Hematopoietic multipotent progenitor cell treated with erythropoietin and hydrocortisone succinate and interleukin-3 and kit ligand, for 15 days (in vitro differentiated cells): Measurements from ENCODE around the gene STN1.

ENCODE experiments used
- DNase-seq: peaks from one replicate; pipeline ENCODE4 v3.0.0-alpha.2; 2015; ENCODE audit warnings: low spot score

STN1 gene

DNA sequence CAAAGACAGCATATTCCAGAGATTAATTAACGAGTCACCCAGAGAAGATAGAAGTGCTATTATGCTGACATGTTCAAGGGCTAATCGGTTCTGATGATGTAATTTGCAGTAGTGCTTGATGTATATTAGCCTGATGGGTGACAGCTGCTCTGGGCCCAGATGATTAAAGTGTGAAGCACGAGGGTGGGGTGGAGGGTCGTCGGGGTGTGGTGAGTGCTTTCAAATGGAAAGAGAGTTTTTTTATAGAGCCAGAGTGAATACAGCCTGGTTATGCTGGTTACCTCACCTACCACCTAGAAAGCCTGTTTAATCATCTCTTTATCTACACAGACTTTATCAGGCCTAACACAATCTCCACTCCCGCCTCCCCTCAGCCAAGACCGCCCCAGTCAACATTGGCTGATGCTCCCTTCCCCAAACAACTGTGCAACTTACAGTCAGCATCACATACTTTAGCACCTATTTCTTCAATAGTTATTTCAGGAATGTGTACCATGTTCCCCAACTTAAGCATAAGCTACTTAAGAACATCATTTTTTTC, 11.5 kb upstream of the STN1 start:
- DNase-seq, result no peak

DNA sequence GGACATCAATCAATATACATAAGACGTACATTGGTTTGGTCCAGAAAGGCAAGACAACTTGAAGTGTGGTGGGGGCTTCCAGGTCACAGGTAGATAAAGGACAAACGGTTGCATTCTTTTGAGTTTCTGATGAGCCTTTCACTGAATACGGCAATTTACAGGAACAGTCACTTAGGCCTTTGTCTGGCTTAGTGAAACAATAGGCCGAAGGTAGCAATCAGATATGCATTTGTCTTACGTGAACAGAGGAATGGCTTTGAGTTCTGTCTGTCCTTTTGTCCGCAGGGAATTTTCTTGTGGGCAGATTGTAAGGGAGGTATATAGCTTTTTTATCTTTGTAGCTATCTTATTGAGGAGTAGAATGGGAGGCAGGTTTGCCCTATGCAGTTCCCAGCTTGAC, 10.8 kb upstream of the STN1 start:
- DNase-seq, result no peak

DNA sequence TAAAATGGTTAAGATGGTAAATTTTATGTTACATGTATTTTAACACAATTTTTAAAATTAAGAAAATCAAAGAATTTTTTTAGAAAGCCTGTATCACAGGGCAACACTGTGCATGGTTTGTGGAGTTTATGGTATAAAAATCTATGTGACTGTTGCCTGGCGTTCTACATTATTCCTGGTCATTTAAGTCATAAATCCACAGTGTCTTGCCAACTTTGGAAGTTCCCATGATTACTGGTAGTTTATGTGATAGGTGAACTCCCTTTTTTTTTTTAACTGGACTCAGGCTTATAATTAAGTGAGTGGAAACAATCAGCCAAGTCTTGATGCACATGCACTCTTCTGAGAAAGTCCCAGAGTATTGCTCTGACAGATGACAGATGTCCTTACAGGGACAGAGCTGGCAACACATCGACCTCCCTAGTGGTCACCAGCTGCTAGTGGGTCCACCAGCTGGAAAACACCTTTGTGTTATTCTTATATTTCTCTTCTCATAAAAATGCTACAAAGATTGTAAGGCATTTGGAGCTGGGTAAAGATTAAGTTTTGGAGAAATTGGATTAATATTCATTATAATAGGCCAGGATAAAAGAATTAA, 8.8 kb upstream of the STN1 start:
- DNase-seq, result no peak

DNA sequence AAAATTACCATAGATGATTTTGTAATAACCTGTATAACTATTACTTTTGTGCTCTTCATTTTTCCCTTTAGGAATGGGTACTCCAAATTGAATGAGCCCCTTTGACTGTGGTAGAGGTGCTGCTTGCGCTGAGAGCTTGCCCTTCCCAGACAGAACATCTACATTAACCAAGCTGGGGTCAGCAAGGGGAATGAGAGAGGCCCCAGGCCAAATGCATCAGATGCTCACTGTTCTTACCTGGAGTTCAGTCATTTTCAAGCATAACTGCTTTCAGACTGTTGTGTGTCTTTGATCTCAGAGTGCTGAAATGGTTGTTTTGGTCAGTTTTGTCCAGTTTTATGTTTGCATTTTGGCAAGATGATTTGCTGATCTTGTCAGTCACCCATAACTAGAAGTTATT, 7.6 kb upstream of the STN1 start:
- no peak for DNase-seq

DNA sequence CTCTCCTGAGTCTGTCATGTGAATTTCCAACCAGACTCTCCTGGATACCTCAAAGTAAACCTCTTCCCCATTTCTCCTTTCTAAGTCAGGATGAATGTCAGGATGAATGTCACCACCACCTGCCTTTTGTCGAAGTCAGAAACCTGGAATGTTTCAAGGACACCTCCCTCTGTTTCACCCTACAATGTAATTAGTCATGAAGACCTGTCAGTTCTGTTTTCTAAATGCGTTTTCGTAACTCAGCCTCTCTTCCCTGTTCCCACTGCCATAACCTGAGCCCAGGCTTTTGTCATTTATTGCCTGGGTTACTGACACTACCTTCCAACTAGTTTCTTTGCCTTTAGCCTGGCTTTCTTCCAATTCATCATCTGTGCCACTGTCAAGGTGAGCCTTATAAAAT, 5.5 kb upstream of the STN1 start:
- no peak for DNase-seq

DNA sequence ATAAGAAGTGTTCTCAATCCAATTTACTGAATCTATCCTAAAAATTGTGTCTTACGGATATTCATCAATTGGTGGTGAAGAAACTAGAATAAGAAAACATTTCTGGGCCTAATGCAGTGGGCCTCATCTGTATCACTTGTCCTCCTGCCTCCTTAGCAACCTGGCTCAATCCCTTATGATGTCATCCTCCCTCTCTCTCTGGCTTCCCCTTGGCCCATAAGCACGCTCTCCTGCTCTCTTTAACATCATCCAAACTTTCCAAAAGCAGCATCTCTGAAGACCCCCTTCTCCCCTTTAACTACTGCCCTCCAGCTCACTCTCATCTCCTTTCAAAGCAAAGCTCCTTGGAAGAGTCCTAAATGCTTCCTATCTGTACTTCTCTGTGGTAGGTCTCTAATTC, 4.7 kb upstream of the STN1 start:
- DNase-seq, result no peak

DNA sequence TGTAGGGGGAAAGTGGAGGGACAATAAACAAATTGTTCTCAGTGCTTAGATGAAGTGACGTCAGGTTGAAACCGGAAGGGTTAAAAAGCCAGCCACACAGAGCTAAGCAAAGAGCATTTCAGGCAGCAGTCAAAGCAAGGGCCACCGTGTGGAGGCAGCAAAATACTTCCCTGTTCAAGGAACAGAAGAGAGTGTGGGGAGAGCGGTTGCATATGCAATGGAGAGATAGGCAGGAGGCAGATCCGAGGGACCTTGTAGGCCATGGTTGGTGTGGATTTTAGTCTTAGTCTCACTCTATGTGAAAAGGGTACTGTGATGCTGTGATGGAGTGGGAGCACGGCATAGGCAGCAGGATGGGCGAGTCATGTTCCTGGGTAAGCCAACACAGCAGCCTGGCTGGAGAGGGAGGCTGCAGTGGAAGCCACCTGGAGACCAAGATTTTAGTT, 3.8 kb upstream of the STN1 start:
- DNase-seq, result no peak

DNA sequence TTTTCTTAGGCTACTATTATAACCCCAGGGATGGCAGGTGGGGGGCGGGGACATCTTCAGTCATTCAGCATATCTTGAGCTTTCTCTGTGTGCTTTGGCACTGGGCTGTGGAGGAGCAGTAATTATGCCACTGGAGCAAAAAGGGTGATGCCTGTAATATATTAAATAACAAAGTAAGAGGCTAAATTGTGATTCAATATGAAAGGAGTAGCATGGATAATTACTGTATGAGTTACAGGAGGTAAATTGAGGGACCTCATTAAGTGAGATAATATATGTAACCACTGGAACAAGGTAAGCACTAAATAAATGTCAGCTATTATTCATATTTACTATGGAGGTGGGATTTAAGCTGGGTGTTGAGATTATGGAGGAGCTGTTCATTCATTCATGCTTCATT, 3.3 kb upstream of the STN1 start:
- no peak for DNase-seq

DNA sequence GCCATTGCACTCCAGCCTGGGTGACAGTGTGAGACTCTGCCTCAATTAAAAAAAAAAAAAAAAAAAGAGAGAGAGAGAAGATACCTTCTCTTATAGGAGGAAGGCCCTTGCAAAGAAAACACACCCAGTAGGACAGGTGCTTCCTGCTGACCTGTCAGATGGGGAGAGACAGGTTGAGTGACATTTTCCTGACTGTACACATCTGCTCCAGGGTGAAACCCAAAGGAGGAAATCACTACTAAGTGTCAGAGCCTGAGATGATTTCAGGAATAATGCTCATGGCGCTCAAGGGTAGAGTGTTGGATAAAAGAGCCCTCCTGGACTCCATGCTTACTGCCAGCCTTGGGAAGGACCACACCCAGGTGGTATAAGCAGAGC, 1.7 kb upstream of the STN1 start:
- no peak for DNase-seq

DNA sequence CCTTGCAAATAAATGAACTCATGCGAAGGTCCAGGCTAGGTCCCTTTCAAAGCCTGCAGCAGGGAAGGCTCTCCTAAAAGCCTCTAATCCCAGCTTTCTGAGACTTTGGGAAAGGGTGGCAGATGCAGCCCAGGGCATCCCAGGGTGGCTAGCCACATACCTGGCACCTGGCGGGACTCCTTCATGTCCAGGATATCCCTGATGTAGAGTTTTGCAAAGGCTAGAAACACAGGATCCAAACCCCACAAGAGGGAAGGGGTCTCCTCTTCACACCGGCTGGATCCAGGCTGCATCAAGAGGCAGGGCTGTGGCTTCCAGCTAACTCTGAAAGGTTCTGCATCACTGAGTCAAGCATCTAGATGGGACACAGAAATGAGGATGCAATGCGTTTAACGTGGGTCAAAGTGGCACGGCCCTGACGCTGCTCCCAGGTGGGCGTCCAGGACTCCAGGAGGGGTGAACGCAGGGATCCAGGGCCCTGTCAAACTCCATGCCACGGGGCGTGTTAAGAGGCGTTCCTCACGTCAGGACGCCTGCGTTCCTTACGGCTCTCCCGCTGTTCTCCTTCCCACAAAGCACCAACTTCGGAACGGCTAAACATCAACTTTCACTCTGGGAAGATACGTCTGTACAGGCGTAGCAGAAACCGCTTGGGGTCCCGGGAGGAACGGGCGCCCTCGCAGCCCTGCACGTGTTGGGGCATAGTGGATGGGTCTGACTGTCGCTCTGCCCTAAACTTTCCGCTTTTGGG, 507 bp downstream of the STN1 start:
- no peak for DNase-seq

DNA sequence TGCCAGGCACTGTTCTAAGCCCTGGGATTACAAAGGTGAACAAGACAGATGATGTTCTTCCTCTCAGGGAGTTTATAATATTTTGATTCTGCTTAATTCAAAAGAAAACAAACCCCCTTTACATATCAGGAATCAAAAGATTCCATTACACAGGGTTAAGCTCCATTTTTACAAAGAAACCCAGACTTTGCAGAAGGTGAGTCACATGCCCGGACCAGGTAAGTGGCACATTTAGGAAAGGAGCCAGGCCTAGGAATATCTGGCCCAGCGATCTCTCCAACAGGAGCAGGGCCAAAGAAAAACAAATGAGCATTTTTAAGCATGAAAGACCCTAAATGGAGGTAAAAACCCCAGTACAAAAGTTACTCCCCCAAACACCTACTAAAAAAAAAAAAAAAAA, 1.1 kb downstream of the STN1 start:
- DNase-seq, result no peak

DNA sequence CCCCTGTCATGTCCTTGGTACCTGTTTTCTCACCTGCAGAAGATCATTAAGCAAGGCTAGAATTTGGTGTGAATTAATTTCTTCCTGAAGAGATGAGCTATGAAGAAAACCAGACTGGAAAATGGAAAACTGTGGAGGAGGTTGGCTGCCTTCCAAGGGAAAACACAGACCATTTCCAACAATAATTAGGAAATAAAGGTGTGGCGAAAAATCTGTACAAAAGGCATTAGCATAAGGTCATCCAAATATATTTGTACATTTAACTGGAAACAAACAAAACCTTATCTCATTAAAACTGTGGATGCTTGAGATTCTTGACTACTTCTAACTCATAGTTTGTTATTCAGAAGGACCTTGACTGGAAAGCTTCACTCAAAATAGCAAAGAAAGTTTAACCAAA, 1.7 kb downstream of the STN1 start:
- no peak for DNase-seq

DNA sequence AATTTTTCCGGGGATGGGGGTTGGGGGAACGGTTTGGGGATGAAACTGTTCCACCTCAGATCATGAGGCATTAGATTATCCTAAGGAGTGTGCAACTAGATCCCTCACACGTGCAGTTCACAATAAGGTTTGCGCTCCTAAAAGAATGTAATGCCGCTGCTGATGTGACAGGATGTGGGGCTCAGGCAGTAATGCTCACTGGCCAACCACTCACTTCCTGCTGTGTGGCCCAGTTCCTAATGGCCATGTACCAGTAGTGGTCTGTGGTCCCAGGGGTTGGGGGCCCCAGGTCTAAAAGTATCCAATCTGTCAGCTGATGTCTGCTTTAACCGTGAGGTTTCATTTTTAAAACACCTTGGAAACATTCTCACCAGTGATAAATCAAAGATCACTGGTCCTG, 2.2 kb downstream of the STN1 start:
- DNase-seq, result no peak

DNA sequence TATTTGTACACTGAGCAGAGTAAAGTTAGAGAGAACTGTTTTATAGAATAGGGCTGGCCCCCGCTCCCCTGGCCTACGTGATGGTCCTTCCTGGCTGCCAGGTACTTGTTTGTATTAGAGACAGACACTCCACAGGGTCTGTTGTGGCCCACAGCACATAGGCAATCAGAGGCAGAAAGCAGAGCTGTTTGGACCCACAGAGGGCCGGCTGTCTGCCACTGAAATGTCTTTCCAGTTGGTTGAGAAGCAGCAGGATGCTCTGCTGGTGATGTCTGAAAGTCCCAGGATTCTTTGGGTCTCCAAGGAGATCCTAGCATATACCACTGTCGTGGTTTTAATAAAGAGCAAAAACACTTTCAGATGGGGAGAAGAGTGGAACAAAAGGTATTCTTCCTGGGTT, 5.2 kb downstream of the STN1 start:
- DNase-seq, result no peak

DNA sequence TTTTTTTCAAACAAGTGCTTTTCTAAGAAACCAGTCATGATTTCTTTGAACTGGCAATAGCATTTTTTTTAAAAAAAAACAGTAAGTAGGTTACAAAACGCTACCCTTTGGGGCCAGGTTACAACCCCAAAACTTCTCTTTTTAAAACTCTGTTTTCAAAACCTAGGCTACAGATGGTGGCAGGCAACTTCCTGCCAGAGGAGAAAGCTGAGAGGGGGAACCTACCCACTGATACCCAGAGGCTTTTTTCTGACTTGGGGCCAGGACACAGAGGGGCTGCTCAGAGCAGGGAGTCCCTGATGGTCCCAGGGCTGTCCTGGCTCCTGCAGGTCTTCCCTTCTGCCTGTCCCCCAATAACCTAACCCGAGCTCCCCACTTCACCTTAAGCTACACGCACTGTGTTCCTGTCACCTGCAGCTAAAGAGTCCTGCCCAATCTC, 6.9 kb downstream of the STN1 start:
- DNase-seq, result peak; percentile 45

DNA sequence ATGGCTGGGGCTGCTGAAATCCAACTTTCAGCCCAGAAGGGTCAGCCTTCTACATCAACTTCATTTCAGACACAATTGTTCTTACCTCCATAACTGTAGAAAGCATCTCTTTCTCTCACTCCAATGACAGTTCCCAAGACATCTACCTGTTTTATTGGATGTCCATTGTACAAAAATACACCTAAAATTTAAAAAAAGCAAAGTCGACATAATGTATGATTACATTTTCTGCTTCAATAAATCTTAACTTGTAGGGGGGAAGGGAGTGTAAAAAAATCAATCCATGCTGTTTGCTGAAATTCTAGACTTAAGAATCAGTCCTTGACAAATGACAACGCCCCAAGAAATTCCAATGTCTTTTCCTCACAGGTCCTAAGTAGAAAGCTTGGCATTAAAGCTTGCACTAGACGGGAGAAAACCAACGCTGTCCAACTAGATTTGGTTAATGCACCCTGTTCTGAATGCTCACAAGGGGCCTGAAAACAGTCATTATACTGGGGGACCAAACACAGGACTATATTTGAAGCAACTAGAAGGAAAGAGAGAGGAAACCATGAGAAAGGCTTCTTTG, 7.5 kb downstream of the STN1 start:
- DNase-seq, result no peak

DNA sequence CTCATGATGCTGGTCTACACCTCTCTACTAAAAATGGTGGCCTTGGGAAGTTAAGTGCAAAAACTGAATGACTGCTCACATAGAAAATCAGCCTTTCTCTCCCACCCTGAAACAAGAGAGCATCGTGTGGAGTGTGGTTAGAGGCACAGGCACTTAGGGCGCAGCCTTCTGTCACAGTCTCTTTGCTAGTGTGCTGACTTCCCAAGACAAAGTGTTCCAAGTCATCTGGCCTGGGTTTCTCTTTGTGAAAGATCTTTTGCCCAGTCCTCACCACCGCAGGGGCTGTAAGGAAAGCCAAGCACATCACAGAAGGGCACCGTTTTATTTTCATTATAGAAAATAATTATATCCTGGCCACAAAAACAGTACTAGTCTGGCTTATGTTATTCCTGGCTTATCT, 12.5 kb downstream of the STN1 start:
- no peak for DNase-seq

DNA sequence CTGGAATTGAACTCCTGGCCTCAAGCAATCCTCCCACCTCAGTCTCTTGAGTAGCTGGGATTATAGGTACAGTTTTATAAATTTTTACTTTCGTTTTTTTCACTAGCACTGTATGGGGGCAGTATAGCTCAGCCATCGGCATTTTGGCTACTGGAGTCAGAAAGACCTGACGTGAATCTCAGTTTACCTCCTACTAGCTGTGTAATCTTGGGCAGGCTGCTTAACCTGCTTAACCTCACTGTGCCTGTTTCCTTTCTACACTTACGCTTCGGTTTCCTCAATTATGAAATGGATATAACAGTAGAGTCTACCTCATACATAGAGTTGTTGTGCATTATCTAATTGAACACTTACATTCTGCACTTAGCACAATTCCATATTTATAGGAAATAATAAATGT, 16.7 kb downstream of the STN1 start:
- DNase-seq, result no peak

DNA sequence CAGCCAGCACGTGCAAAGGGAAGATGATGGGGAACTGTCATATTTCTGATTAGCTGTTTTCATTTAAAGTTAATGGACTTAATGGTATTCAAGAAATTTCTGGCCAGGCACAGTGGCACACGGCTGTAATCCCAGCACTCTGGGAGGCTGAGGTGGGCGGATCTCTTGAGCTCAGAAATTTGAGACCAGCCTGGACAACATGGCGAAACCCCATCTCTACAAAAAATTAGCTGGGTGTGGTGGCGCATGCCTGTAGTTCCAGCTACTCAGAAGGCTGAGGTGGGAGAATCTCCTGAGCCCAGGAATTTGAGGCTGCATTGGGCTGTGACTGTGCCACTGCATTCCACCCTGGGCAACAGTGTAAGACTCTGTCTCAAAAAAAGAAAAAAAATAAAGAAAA, 18.7 kb downstream of the STN1 start:
- no peak for DNase-seq

DNA sequence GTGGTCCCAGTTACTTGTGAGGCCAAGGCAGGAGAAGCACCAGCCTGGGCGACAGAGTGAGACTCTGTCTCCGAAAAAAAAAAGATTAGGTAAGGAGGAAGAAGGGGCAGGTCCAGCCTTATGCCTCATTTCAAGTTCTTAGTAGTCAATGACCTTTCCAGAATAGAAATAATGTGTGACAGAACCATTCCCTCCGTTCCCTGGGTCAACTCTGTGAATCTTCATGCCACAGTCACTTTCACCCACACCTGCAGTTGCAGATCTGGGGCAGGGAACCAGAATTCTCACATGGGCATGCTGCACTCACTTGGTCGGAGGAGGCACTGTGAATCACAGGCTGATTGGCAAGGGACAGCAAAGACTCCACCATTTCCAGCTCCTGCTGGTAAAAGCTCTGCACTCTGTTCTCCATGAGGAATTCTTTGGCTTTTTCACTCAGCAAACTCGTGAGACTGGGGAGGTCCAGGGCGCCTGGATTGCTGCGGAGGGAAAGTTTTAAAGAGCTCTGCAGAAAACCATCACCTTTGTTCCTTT, 20.7 kb downstream of the STN1 start:
- no peak for DNase-seq

DNA sequence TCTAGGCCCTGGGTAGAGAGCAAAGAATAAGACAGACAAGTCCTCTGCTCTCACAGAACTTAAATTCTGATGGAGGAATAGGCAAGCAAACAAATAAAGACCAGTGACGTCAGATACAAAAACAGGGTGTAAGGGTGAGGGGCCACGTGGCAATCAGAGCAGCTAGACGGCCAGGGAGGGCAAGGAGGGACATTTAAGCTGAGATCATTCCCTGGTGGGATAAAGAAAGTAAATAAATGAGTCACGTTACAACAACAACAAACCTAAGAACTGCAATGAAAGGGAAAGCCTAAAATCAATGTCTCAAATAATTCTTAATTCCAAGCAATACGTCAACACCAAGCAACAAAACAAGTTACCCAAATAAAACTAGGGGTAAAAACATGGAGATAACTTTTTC, 21.8 kb downstream of the STN1 start:
- DNase-seq, result no peak

DNA sequence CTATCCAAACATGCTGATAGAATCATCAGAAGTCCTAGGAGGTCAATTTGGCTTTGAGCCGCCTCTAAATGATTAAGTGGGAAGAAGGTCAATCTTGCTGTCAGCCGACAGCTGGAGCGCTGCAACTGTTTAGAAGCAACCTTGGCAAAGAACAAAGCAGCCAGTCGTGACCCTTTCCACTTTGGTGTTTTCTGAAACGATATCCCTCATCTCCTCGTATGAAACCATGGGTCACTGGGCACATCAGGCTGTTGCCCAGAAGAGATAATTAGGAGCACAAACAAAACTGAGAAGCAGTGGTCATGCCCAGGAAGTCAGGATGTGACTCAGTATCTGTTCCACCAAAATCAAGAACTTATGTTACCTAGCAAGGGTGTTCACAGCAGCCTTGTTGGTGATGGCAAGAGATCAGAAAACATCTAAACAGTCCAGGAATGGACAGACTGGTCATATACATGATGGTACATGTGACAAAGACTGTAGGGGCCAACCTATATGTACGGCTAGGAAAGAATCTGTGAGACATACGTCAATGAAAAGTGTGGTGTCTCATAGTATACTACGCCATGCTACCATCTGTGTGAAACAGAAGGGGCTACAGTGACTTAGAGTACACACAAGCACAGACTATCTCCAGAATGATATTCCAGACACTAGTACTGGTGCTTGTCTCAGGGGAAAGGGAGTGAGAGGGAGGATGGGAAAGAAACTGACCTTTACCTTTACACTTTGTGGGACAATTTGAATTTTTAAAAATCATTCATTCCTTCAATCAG, 22.4 kb downstream of the STN1 start:
- no peak for DNase-seq
